IPS-NIHi11 (cell line): Measurements from ENCODE around the gene IFNGR2.
A peak's percentile ranks its signal among the peaks of the same experiment; 100 is the strongest.
"Not testable (repeated sequence)": the region's sequence is repeated elsewhere in the genome, so short reads cannot be mapped to it uniquely, and the experiment has no call there.

Experiments used
- DNase-seq: peaks from one replicate; pipeline ENCODE4 v3.0.0; 2012; ENCODE audit warnings: mixed read lengths, low spot score

Gene IFNGR2

DNA sequence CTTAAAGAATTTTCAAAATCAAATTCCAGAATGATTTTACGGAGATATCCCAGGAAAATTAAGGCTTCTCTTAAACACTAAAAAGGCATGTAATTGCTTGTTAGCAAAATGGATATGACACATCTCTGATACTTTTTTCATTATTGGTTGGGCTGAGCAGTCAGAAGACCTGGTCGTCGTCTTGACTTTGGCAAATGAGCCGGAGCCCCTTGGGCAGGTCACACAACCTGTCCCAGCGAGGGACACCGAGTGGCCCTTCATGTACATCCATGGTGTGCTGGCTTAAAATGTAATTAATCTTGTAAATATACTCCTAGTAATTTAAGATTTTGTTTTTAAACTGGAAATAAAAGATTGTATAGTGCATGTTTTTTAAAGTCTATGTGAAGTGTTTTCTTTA, 33.9 kb downstream of the IFNGR2 start:
- DNase-seq, result no peak

DNA sequence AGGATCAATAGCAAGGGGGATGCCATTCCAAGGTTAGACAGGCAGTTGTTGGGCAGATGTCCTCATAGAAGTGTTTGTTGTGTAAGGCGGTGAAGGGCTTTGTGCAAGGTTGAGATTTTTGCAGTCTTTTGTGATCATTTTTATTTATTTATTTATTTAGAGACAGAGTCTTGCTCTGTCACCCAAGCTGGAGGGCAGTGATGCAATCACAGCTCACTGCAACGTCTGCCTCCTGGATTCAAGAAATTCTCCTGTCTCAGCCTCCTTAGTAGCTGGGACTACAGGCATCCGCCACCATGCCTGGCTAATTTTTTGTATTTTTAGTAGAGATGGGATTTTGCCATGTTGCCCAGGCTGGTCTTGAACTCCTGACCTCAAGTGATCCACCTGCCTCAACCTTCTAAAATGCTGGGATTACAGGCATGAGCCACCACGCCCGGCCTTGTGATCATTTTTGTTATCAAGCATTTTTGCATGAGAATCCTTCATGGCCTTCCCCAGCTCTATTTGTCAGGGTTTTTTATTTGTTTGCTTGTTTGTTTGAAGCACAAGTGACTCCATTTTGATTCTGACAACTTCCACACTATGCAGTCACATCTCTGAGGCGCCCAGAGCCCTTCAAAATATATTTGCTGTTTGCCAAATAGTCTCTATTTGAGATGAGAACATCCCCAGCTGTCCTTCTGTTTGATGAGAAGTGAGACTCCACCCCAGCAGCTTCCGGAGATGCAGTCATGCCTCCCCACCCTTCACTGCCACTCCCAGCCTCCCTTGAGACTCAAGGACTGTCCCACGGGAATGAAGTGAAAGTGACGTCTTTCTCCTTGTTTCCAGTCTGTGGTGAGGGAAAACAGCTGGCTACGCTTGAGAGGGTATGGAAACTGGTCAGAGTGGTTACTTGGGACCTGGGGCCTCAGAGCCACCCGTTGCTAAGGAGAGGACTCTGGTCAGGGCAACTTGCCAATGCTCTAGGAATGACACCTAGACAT, 38.6 kb downstream of the IFNGR2 start:
- DNase-seq, result no peak

DNA sequence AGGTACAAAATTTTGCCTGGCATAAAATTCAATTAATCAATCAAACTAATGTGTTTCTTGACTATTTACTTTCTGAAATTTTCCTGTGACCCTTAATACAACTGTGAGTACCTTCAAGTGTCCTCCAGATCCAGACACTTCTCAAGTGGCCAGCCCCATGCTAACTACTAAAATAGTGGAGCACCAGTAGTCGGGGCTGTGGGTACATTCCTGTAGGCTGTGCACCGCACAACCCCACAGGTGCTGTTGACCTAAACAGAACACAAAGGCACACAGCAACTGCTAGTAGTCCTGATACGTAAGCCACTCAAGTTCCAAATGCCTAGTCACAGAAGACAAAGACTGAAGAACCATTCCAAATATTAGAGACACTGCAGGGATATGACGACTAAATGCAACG, 40.0 kb downstream of the IFNGR2 start:
- no peak for DNase-seq

DNA sequence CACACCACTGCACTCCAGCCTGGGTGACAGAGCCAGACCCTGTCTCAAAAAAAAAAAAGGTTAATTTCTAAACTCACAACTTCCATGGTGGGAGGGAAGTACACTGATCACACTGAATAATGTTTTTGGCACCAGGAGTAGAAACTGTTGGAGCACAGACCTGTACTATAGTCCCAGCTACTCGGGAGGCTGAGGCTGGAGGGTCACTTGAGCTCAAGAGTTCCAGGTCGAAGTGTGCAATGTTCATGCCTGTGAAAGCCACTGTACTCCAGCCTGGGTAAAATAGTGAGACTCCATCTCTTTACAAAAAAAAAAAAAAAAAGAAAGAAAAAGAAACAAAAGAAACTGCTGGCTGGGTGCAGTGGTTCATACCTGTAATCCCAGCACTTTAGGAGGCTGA, 41.3 kb downstream of the IFNGR2 start:
- DNase-seq, result no peak

DNA sequence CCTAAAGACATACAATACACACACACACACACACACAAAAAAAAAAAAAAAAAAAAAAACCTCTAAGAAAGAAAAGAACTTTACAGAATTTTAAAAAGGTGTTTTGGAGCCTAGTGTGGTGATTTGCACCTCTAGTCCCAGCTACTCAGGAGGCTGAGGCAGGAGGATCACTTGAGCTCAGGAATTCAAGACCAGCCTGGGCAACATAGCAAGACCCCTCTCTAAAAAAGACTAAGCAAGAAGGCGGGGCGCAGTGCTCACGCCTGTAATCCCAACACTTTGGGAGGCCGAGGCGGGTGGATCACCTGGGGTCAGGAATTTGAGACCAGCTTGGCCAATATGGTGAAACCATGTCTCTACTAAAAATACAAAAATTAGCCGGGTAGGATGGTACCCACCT, 43.4 kb downstream of the IFNGR2 start:
- not testable (repeated sequence) for DNase-seq

DNA sequence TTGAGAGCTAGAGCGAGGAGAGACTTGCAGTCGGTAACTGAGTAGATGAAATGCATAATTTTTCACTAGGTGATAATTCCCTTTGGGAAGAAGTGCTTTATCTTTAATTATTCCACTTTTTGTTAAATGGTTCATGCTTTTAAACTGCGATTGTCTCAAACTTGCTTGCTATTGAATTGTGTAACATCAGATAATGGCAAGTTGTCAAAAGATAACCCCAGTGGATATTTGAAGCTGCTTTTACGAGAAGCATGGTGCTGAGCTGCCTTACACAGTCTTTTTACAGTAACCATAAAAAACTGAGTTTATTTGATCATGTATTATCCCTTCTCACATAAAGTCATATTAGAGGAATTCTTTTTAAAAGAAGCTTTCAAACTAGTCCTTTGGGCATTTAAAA, 46.4 kb downstream of the IFNGR2 start:
- no peak for DNase-seq

DNA sequence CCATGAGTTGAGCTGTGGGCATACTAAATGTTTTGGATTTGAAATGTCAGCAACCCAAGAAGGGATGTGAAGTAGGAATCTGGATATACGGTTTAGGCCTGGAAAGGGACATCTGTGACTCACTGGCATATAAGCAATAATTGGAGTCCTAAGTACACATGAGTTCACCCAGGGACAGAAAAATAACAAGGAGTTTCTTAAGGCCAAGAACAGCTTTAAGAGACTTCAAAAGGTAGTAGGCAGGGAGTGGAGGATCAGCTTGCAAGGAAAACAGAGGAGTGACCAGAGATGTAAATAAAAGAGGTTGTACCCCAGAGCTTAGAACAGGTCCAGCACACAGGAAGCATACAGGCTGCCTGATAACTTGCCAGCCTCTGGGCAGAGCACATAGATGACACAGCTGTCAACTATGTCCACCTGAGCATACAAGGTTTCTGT, 48.4 kb downstream of the IFNGR2 start:
- no peak for DNase-seq

DNA sequence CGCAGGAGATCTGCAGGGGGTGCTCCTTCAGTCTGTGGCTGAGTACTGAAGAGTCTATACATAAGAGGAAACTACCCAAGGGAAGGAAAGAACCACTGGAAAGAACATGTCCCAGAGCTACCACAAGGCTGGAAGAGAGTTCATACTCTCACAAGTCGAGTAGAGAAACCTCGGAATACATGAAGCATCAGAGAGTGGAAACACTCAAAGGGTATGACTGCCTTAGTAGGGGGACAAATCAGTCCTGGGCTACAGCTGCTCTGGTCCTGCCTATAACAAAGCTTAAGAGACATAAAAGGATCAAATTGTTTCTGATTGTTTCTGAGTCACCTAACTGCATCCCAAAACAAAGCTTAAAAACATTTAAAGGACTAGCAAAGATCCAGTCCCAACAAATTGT, 49.1 kb downstream of the IFNGR2 start:
- no peak for DNase-seq

DNA sequence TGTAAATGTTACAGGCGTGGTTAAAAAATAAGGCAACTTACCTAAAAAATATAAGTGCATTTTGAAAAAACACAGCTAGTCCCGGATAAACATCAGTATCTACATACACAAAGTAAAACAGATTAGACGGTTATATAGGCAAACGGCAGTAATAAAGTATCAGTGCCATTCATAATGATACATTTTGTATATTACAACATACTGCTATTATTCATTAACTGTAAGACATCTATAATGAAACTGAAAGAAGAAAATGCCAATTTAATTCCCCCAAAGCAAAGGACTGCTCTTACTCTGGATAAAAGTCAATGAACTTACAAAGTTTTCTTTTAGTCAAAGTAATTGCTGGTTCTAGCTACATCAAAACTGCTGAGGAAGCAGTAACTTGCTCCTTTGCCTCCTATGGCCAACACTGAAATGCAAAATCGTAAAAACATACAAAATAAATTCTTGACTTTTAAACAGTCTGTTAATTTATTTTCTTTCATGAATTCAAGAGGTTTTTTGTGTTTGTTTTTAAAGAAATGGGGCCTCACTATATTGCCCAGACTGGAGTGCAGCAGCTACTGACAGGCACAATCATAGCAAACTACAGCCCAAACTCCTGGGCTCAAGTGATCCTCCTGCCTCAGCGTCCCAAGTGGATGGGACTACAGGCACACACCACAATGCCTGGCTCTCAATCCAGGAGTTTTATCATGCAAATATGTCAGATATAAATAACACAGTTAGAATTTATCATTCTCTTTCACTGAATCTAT, 52.7 kb downstream of the IFNGR2 start:
- no peak for DNase-seq

DNA sequence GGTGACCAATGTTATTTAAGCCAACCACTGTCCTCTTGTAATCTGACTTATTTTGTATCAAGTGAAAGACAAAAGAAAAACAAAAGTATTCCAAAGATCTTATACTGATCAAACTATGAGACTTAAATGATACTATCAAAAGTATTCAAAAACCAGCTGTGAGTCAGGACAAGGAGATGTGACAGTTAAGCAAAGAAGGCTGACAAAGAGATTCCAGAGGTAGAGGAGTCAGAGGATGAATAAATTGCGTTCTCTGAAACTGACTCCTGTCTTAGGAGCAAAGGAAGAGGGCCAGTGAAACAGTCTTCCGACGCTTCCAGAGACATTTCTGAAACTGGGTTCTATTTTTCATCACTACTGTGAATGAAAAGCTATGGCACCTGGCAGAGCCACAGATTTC, 55.6 kb downstream of the IFNGR2 start:
- DNase-seq, result no peak

DNA sequence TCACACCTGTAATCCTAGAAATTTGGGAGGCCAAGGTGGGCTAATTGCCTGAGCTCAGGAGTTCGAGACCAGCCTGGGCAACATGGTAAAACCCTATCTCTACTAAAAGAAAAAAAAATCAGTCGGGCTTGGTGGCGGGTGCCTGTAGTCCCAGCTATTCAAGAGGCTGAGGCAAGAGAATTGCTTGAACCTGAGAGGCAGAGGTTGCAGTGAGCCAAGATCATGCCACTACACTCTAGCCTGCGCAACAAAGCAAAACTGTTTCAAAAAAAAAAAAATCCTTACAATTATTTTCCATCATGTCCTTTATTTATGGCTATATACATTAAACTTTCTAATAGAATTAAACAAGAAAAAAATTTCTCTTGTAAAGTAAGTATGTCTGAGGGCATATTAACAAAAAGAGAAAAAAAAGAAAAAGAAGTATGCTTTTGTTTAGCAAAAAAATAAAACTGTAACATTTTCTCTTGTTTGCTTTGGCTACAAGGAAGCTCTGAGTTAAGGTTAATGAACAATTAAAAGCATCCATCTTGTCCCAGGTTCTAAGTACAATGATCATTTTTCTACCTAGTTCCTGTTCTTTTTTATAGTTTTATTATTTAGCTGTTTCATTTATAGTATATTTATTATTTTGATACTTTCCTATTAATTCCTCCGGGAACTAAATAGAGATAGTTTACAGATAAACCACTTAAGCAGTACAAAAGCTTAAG, 58.5 kb downstream of the IFNGR2 start:
- no peak for DNase-seq

DNA sequence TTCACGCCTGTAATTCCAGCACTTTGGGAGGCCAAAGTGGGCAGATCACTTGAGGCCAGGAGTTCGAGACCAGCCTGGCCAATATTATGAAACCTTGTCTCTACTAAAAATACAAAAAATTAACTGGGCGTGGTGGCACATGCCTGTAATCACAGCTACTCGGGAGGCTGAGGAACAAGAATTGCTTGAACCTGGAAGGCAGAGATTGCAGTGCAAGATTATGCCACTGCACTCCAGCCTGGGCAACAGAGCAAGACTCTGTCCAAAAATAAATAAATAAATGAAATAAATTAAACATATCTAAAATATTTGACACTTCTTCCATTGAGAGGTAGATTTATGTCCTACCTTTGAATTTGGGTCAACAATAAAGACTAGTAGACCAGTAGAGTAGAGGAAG, 66.0 kb downstream of the IFNGR2 start:
- not testable (repeated sequence) for DNase-seq

DNA sequence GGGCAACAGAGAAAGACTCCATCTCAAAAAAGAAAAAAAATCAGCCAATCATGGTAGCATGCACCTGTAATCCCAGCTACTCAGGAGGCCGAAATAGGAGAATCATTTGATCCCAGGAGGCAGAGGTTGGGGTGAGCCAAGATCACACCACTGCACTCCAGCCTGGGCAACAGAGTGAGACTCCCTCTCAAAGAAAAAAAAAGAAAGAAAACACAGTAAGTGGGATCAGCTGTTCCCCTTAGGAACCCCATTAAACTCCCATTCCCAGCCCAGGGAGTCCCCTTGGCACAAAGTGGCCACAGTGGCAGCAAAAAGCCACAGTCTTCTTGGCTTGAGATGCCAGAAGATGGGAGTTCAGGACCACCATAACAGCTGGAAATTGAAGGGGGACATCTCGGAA, 67.5 kb downstream of the IFNGR2 start:
- DNase-seq, result no peak

DNA sequence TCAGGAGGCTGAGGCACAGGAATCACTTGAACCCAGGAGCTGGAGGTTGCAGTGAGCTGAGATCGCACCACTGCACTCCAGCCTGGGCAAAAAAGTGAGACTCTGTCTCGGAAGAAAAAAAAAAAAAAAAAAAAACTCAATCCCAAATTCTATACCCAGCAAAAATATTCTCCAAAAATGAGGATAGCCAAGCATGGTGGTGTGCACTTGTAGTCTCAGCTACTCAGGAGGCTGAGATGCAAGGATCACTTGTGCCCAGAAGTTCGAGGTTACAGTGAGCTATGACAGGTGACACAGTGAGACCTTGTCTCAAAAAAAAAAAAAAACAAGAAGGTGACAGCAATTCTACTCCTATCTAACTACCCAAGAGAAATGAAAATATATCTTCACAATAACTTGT, 70.1 kb downstream of the IFNGR2 start:
- no peak for DNase-seq

DNA sequence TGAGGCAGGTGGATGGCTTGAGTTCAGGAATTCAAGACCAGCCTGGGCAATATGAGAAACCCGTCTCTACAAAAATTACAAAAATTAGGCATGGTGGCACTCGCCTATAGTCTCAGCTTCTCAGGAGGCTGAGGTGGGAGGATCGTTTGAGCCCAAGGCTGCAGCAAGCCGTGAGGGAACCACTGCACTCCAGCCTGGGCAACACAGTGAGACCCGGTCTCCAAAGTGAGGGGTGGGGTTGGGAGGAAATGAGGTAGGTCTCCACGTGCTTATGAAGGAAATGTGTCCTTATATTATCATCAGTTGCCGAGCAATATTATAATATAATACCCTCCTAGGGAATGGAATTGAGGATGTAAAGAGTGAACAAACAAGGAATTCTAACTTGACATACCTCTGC, 73.9 kb downstream of the IFNGR2 start:
- no peak for DNase-seq

DNA sequence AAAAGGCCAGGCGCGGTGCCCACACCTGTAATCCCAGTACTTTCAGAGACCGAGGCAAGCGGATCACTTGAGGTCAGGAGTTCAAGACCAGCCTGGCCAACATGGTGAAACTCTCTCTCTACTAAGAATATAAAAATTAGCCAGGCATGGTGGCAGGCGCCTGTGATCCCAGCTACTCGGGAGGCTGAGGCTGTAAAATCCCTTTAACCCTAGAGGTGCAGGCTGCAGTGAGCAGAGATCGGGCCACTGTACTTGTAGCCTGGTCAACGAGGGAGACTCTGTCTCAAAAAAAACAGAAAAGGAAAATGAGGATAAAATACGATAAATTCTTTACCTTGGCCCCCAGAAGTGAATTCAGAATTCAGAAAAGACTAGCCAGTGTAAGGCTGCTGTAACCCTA, 75.0 kb downstream of the IFNGR2 start:
- DNase-seq, result no peak

DNA sequence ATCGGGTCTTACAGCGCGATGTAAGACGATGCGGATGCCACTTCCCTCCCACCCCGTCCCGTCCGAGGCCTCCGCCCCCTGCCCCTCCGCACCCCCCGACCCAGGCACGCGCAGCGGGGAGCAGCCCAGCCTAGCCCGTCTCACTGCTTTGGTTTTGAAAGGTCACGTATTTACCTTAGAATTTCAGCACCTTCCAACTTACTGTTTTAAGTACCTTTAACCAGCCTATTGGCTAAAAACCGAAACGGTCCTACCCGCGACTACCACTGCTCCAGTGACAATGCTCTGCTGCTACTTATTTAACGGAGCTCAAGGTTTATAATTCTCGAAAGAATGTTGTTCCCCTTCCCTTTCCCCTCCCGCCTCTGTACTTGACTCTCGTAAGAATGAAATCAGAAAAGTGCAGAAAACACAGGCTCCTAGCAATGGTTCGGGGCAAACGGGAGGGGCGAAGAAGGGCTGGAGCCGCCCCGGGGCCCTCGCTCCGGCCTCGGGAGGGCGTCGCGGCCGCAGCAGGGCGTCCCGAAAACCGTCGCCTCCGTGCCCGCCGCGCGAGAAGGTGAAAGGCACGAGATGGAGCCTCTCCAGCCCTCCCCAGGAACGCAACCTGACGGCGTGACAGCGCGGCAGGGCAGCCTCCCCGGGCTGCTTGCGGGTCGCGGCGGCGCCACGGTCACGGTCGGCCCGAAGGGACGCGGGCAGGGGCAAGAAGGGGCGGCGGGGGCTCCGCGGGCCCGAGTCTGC, 75.9 kb downstream of the IFNGR2 start:
- DNase-seq, result peak; percentile 37

DNA sequence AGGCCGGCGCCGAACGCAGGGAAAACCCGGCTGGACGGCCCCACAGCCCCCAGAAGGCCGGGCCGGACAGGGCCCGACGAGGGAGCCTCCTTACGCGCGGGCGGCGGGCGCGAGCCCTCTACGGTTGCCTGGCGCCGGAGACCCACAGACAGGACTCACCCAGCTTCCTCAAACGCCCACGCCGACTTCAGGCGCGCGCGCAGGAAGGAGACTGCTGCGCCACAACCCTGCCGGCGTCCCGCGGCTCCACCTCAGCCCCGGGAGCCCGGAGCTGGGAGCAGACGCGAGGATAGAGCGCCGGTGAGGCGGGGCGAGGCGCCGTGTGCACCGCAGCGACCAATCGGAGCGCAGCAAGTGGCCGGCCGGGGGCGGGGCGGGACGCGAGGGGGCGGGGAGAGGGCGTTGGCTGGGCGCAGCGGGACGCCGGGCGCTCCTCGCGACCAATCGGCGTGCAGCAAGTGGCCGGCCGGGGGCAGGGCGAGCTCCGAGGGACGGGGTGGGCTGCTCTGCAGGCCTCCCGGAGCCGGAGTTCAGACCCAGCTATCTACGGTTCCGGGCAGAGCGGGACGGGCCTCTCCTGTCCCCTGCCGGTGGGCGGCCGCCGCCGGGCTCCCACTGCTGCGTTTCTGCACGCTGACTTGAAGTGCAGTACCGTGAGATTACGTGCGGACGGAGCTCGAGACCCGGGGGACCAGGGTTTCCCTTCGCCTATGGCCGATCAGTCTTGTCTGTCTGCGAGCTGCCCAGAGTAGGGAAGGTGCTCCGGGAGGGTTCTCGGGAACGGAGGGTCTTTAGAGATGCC, 76.7 kb downstream of the IFNGR2 start, which contains the start of gene TMEM50B:
Gene TMEM50B (minus strand): TSS at position 296 of the 802 bp plus-strand sequence. CDS start 11,089 bp downstream, outside the sequence.
- DNase-seq, result peak; percentile 96

DNA sequence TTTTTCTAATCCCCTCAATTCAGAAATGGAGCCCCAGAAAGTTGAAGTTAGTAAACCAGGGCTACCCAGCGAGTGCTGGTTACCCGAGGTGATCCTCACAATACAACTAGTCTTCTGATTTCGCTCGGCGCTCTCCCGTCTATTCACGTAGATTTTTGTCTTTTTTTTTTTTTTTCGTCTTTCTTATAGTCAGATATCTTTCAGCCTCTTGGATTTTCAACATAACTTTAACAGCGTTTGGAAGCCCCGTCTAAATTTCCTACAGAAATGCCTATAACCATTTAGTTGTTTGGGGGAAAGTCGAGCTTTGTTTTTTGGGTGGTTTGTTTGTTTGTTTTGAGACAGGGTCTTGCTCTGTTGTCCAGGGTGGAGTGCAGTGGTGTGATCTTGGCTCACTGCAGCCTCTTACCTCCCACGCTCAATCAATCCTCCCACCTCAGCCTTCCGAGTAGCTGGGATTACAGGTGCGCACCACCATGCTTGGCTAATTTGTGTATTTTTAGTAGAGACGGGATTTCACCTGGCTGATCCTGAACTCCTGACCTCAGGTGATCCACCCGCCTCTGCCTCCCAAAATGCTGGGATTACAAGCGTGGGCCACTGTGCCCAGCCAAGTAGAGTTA, 77.4 kb downstream of the IFNGR2 start:
- no peak for DNase-seq

DNA sequence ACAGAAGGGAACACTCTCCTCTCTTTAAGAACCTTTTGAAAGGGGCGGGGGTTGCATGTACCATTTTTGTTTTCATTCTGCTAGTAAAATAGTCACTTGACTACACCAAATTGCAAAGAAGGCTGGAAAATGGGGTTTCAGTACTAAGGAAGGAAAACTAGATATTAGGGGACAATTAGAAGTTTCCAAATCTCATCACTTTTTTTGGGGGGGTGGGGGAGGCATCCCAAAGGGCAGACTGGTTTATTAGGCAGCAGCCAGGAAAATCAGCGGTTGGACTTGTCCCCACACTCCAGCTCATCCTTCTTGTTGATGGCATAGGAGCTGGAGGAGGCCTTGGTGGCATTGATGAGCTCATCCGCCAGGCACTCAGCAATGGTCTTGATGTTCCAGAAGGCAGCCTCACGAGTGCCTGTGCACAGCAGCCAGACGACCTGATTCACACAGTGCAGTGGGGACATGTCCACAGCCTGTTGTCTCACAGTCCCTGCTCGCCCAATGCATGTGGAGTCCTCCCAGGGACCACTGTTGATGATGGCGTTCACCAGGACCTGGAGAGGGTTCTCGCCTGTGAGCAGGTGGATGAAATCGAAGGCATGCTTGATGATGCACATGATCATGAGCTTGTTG, 78.2 kb downstream of the IFNGR2 start:
- no peak for DNase-seq
